ENCODE data around the gene UBA3. TPM values are rescaled to one million over a fixed set of nuclear protein-coding genes. Genes with fewer than 3 reads are reported as not detected.

Gene UBA3
- total RNA-seq, 1 experiment from 2014 or later, result 41.1 TPM

- Mint-ChIP-seq H3K9me3 (ENCODE audit: unreplicated experiment) (no peaks in the 10 kb centered on the region), H3K27me3 (ENCODE audit: insufficient read depth, unreplicated experiment) (no peaks in the 10 kb centered on the region), H3K27ac (ENCODE audit: low read depth, unreplicated experiment) (peak overlapping the region; percentile 85), H3K36me3 (ENCODE audit: insufficient read depth, unreplicated experiment) (peaks cover 7% of the 10 kb centered on the region), H3K4me3 (ENCODE audit: unreplicated experiment) (peak overlapping the region; percentile 6), H3K4me1 (ENCODE audit: insufficient read depth, unreplicated experiment) (peaks cover 39% of the 10 kb centered on the region)
- ChIA-PET CTCF (interaction anchor here (0.6 to 1.7 kb wide), 3 partner anchors 69 to 1458 kb away, joined by 3 to 5 read pairs (median 3); partner anchors contain the start of gene EOGT), POLR2A (interaction anchor here (0.6 to 18.0 kb wide), 8 partner anchors 7 to 131 kb away, joined by 3 to 371 read pairs (median 14); partner anchors contain the start of genes EOGT and TMF1)
- intact Hi-C loops (cut with micrococcal nuclease), result loop anchor here (5.0 kb wide), 1 partner anchor 121 kb away; no protein-coding TSS in a partner anchor
- peak; percentile 70 for DNase-seq (ENCODE audit: unreplicated experiment)
- TF ChIP-seq, protein P1, sequence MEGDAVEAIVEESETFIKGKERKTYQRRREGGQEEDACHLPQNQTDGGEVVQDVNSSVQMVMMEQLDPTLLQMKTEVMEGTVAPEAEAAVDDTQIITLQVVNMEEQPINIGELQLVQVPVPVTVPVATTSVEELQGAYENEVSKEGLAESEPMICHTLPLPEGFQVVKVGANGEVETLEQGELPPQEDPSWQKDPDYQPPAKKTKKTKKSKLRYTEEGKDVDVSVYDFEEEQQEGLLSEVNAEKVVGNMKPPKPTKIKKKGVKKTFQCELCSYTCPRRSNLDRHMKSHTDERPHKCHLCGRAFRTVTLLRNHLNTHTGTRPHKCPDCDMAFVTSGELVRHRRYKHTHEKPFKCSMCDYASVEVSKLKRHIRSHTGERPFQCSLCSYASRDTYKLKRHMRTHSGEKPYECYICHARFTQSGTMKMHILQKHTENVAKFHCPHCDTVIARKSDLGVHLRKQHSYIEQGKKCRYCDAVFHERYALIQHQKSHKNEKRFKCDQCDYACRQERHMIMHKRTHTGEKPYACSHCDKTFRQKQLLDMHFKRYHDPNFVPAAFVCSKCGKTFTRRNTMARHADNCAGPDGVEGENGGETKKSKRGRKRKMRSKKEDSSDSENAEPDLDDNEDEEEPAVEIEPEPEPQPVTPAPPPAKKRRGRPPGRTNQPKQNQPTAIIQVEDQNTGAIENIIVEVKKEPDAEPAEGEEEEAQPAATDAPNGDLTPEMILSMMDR (IDR thresholded peaks at IDR 0.05; ENCODE audit: unreplicated experiment), result no peak
- no TSS peak for BruUV-seq (replicated peaks)
These were observed 1.6 kb upstream of the UBA3 start for GRCh38 chr3:69081583-69082262.

DNA sequence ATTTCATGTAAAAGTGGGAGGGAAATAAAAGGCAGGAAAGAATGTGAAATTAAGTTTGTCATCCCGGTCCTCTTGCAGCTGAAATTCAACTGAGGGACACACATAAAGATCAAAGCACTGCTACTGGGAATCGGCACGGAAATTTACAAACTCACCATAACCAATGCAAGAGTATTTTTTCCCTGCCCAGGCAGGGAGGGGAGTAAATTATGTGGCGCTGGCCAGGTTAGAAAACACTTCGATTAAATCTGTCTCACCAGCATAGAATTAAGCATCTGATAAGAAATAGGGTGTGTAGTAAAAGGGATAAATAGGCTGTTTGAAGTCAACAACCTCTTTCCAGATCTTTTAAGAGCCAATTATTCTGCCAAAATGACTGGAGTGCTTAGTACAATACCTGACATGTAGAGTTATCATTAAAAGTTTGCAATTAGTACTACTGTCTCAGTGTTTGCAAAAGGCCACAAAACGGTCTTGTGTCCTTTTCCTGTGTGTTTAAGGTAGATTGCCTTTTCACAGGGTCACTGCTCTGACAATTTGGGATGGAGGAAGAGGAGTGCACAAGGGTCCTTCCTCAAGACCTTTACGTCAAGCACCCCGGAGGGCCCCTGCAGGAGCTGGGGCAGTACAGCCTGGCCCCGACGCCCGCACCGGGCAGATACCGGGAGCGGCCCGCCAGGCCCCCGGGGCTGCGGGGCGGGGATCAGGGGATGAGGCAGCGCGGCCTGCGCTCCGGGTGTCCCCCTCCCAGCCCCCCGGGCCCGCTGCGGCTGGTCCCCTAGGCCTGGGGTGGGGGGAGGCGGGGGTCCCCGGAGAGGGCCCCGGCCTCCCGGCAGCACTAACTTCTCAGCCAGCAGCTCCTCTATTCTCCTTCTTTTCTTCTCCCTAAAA is 651 bp downstream of the UBA3 start:
- intact Hi-C loops (cut with micrococcal nuclease), result loop anchor here (5.0 kb wide), 1 partner anchor 123 kb away; no protein-coding TSS in a partner anchor
- CTCF ChIA-PET, result interaction anchor here (0.7 to 1.9 kb wide), 4 partner anchors 10 to 36 kb away, joined by 3 to 7 read pairs (median 4); no protein-coding TSS in a partner anchor
- Mint-ChIP-seq H3K36me3 (ENCODE audit: insufficient read depth, unreplicated experiment) (peaks cover 7% of the 10 kb centered on the region), H3K27ac (ENCODE audit: low read depth, unreplicated experiment) (peak overlapping the region; percentile 85), H3K27me3 (ENCODE audit: insufficient read depth, unreplicated experiment) (no peaks in the 10 kb centered on the region), H3K4me3 (ENCODE audit: unreplicated experiment) (peak overlapping the region; percentile 82), H3K4me1 (ENCODE audit: insufficient read depth, unreplicated experiment) (peaks cover 37% of the 10 kb centered on the region), H3K9me3 (ENCODE audit: unreplicated experiment) (no peaks in the 10 kb centered on the region)
- TF ChIP-seq, protein P1 (IDR thresholded peaks at IDR 0.05; ENCODE audit: unreplicated experiment), result no peak
- POLR2A ChIA-PET, result interaction anchor here (0.6 to 18.0 kb wide), 9 partner anchors 9 to 65 kb away, joined by 3 to 371 read pairs (median 7); partner anchors contain the start of genes EOGT and TMF1
- BruUV-seq (replicated peaks), result TSS peak; percentile 52
- DNase-seq (ENCODE audit: unreplicated experiment), result no peak

DNA sequence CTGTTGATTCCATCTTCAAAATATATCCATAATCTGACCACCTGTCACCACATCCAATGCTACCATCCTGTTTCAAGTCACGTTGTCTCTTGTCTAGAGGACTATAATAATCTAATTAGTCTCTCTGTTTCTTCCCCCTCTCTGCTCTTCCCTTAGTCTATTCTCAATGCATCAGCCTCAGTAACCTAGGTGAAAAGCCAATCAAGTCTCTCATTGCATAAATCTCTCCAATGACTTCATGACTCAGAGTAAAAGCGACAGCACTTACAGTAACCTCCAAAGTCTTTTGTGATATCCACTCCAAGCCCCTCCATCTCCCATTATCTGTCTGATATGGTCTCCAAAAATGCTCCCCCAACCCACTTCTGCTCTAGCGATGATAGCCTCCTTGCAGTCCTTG is 7.2 kb downstream of the UBA3 start:
- POLR2A ChIA-PET, result interaction anchor here (18.0 kb wide), 1 partner anchor 22 kb away, joined by 371 read pairs; the partner anchor contains the start of gene TMF1
- no peak overlapping the region for H3K27ac Mint-ChIP-seq (ENCODE audit: low read depth, unreplicated experiment)

More for the DNA sequence above, 7.2 kb downstream of the UBA3 start:
- no peak overlapping the region for H3K4me3 Mint-ChIP-seq (ENCODE audit: unreplicated experiment)
- no peaks in the 10 kb centered on the region for H3K9me3 Mint-ChIP-seq (ENCODE audit: unreplicated experiment)
- intact Hi-C loops (cut with micrococcal nuclease), result no loop called here
- TF ChIP-seq, protein P1 (IDR thresholded peaks at IDR 0.05; ENCODE audit: unreplicated experiment), result no peak
- no peaks in the 10 kb centered on the region for H3K27me3 Mint-ChIP-seq (ENCODE audit: insufficient read depth, unreplicated experiment)
- no TSS peak for BruUV-seq (replicated peaks)
- CTCF ChIA-PET, result no interaction called here
- no peak for DNase-seq (ENCODE audit: unreplicated experiment)
- peaks cover 7% of the 10 kb centered on the region for H3K4me1 Mint-ChIP-seq (ENCODE audit: insufficient read depth, unreplicated experiment)
- peaks cover 35% of the 10 kb centered on the region for H3K36me3 Mint-ChIP-seq (ENCODE audit: insufficient read depth, unreplicated experiment)

Measured in MCF 10A (cell line).